ENCODE measurements around the gene DNMT1.

Gene DNMT1

DNA sequence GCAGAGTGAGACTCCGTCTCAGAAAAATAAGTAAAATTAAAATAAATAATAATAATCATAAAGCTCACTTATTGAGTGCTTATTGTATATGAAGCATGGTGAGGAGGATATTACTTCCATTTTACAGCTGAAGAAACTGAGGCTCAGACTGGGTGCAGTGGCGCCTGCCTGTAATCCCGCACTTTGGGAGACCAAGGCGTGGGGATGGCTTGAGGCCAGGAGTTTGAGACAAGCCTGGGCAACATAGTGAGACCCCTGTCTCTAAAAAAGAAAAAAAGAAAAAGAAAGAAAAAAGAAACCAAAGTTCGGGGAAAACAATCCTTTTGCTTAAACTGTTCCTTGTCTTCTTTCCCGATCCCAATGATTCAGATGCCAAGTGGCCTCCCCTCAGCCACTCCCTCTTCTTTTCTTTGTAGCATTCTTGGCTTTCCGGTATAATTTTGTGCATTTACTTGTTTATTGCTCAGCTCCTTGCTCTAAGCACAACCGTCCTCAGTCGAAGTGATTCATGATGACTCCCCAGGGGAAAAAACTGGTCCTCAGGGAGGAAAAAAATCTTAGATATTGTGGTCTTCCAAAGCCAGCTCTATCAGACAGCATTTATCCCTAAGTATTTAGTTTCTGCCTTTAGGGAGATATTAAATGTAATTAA is 74.1 kb downstream of the DNMT1 start:
- H3K4me3 ChIP-seq (ENCODE audit: low read length), result peak overlapping the region; percentile 49
- TF ChIP-seq, protein P1, sequence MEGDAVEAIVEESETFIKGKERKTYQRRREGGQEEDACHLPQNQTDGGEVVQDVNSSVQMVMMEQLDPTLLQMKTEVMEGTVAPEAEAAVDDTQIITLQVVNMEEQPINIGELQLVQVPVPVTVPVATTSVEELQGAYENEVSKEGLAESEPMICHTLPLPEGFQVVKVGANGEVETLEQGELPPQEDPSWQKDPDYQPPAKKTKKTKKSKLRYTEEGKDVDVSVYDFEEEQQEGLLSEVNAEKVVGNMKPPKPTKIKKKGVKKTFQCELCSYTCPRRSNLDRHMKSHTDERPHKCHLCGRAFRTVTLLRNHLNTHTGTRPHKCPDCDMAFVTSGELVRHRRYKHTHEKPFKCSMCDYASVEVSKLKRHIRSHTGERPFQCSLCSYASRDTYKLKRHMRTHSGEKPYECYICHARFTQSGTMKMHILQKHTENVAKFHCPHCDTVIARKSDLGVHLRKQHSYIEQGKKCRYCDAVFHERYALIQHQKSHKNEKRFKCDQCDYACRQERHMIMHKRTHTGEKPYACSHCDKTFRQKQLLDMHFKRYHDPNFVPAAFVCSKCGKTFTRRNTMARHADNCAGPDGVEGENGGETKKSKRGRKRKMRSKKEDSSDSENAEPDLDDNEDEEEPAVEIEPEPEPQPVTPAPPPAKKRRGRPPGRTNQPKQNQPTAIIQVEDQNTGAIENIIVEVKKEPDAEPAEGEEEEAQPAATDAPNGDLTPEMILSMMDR (conservative IDR thresholded peaks at IDR 0.05; ENCODE audit: low read length), result no peak
- peak; percentile 92 for DNase-seq (ENCODE audit: low read depth)

DNA sequence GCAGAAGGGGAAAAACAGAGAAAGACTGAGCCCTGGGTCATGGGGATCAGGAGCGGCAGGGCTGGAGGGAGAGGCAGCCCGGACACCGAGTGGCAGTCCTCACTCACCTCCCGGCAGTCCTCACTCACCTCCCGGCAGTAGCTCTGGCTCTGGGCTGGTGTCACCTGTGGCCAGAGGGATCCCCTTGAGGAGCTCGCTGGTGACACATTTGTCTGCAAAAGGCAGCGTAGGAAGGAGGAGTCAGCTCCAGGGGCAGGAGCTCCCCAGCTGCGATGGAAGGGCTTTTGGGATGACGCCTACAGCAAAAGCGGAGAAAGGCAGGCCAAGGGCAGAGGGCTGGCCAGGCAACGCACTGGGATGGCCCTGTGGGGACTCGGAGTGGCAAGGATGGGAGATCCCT is 75.8 kb downstream of the DNMT1 start:
- TF ChIP-seq, protein P1 (conservative IDR thresholded peaks at IDR 0.05; ENCODE audit: low read length), result no peak
- peak overlapping the region; percentile 95 for H3K4me3 ChIP-seq (ENCODE audit: low read length)
- peak; percentile 17 for DNase-seq (ENCODE audit: low read depth)

GRCh38 chr19:10116866-10117616 is 77.7 kb downstream of the DNMT1 start:
- DNase-seq (ENCODE audit: low read depth), result no peak
- H3K4me3 ChIP-seq (ENCODE audit: low read length), result no peak overlapping the region
- TF ChIP-seq, protein P1 (conservative IDR thresholded peaks at IDR 0.05; ENCODE audit: low read length), result no peak

DNA sequence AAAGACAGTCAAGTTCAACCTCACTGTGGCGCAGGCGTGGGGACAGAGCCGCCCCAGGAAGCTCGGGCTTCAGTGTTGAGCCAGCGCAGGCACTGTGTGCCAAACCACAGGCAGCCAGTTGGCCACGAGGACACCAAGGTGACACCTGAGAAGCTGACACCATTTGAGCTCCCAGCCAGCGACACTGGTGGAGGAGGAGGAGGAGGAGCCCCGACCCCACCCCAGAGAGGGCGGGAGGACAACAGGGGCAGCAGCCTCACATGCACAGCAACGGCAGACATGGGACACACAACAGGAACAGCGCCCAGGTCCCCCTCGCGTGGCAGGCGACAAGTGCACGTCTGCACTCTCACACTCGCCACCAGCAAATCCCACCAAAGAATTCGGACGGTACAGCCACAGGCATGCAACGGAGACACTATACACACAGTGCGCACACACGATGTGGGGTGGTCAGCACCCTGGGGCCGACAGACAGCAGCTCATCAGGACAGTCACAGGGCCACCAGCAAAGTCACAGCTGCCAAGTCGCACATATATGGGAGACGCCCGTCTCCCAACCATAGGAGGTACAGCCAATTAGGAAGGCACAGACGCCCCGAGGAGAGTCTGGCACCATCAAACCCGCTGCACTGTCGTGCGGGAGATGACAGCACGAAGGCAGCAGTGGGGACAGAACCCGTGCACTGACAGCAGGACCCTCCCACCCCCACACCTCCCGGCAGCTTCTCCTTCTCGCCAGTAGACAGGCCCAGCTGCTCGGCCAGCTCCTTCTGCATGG is 78.5 kb downstream of the DNMT1 start:
- no peak overlapping the region for H3K4me3 ChIP-seq (ENCODE audit: low read length)
- TF ChIP-seq, protein P1 (conservative IDR thresholded peaks at IDR 0.05; ENCODE audit: low read length), result no peak
- no peak for DNase-seq (ENCODE audit: low read depth)

GRCh38 chr19:10115392-10116084 is 79.2 kb downstream of the DNMT1 start:
- TF ChIP-seq, protein P1 (conservative IDR thresholded peaks at IDR 0.05; ENCODE audit: low read length), result no peak
- no peak for DNase-seq (ENCODE audit: low read depth)

GRCh38 chr19:10114651-10115391 is 79.9 kb downstream of the DNMT1 start:
- TF ChIP-seq, protein P1 (conservative IDR thresholded peaks at IDR 0.05; ENCODE audit: low read length), result no peak
- H3K4me3 ChIP-seq (ENCODE audit: low read length), result no peak overlapping the region
- DNase-seq (ENCODE audit: low read depth), result no peak

More at GRCh38 chr19:10115392-10116084, 79.2 kb downstream of the DNMT1 start:
- no peak overlapping the region for H3K4me3 ChIP-seq (ENCODE audit: low read length)

All from AG10803 (cell line).